Mesenchymal stem cell (in vitro differentiated cells and primary cell): ENCODE results near the gene ZNF785.
"Not testable (repeated sequence)": the region's sequence is repeated elsewhere in the genome, so short reads cannot be mapped to it uniquely, and the experiment has no call there.

Experiments
- DNase-seq: peaks from one replicate; pipeline ENCODE4 v3.0.0-alpha.2; 2013
- H2AFZ ChIP-seq: one replicate; pipeline ENCODE4 v1.6.1; 2013; ENCODE audit warnings: low read depth, mild to moderate bottlenecking, control low read depth, inconsistent platforms, low read length, moderate library complexity
- H2AK5ac ChIP-seq: 2 replicates; pipeline ENCODE4 v1.6.1; 2013; ENCODE audit warnings: low read length, moderate library complexity, mild to moderate bottlenecking, inconsistent platforms; ENCODE audit not compliant: severe bottlenecking
- H2BK120ac ChIP-seq: one replicate; pipeline ENCODE4 v1.6.1; 2013; ENCODE audit warnings: low read depth, mild to moderate bottlenecking, inconsistent platforms, low read length, moderate library complexity
- H2BK12ac ChIP-seq, 2 experiments: one replicate each; pipeline ENCODE4 v1.6.1; 2013; ENCODE audit warnings: inconsistent platforms in 2 of 2, low read length in 2 of 2, mild to moderate bottlenecking in 2 of 2, moderate library complexity in 2 of 2, control low read depth in 1 of 2
- H2BK15ac ChIP-seq: one replicate; pipeline ENCODE4 v1.6.1; 2013; ENCODE audit warnings: mild to moderate bottlenecking, low read depth, inconsistent platforms; ENCODE audit not compliant: poor library complexity, severe bottlenecking
- H2BK5ac ChIP-seq: 2 replicates; pipeline ENCODE4 v1.6.1; 2013; ENCODE audit warnings: low read depth, mild to moderate bottlenecking, low read length, control low read depth, inconsistent platforms; ENCODE audit not compliant: poor library complexity, severe bottlenecking
- H3K14ac ChIP-seq, 2 experiments: one replicate each; pipeline ENCODE4 v1.6.1; 2013; ENCODE audit warnings: inconsistent platforms in 2 of 2, low read length in 2 of 2, control low read depth in 1 of 2, mild to moderate bottlenecking in 1 of 2, moderate library complexity in 1 of 2
- H3K18ac ChIP-seq, 2 experiments: one replicate each; pipeline ENCODE4 v1.6.1; 2013; ENCODE audit warnings: inconsistent platforms in 2 of 2, low read length in 2 of 2, control low read depth in 1 of 2, low read depth in 1 of 2, mild to moderate bottlenecking in 1 of 2
- H3K23ac ChIP-seq, 2 experiments: one replicate each; pipeline ENCODE4 v1.6.1; 2013; ENCODE audit warnings: inconsistent platforms in 2 of 2, low read length in 2 of 2, mild to moderate bottlenecking in 2 of 2, moderate library complexity in 2 of 2, control low read depth in 1 of 2
- H3K27ac ChIP-seq: 2 replicates; pipeline ENCODE4 v1.5.1; 2013; ENCODE audit warnings: mild to moderate bottlenecking, moderate library complexity, low read length, control low read depth, inconsistent platforms; ENCODE audit not compliant: poor library complexity, severe bottlenecking
- H3K27me3 ChIP-seq, 2 experiments: 2 replicates each; pipeline versions ENCODE4 v1.6.1 to v1.7.0; 2013; ENCODE audit warnings: low read length in 2 of 2, mild to moderate bottlenecking in 2 of 2, moderate library complexity in 2 of 2, control low read depth in 1 of 2, inconsistent platforms in 1 of 2; ENCODE audit not compliant: control insufficient read depth in 1 of 2, insufficient read depth in 1 of 2
- H3K36me3 ChIP-seq, 2 experiments: 2 replicates each; pipeline versions ENCODE4 v1.6.1 to v1.7.0; 2013; ENCODE audit warnings: low read length in 2 of 2, control low read depth in 1 of 2, inconsistent platforms in 1 of 2, low read depth in 1 of 2, mild to moderate bottlenecking in 1 of 2; ENCODE audit not compliant: insufficient read depth in 2 of 2, control insufficient read depth in 1 of 2
- H3K4ac ChIP-seq, 2 experiments: one replicate each; pipeline ENCODE4 v1.6.1; 2013; ENCODE audit warnings: inconsistent platforms in 2 of 2, low read length in 2 of 2, mild to moderate bottlenecking in 2 of 2, moderate library complexity in 2 of 2, control low read depth in 1 of 2, low read depth in 1 of 2
- H3K4me1 ChIP-seq: 2 replicates; pipeline ENCODE4 v1.6.1; 2013; ENCODE audit warnings: low read depth, low read length, control low read depth; ENCODE audit not compliant: control insufficient read depth, insufficient read depth
- H3K4me2 ChIP-seq: 2 replicates; pipeline ENCODE4 v1.6.1; 2013; ENCODE audit warnings: low read length, mild to moderate bottlenecking, inconsistent platforms; ENCODE audit not compliant: poor library complexity, severe bottlenecking
- H3K4me3 ChIP-seq, 2 experiments: 2 replicates each; pipeline versions ENCODE4 v1.5.1 to v1.7.0; 2013; ENCODE audit warnings: low read length in 2 of 2, mild to moderate bottlenecking in 2 of 2, control low read depth in 1 of 2, low read depth in 1 of 2; ENCODE audit not compliant: insufficient read depth in 1 of 2
- H3K79me1 ChIP-seq: replicated peaks from 2 replicates; pipeline ENCODE4 v1.6.1; 2013; ENCODE audit warnings: mild to moderate bottlenecking, control low read depth, low read length, inconsistent platforms; ENCODE audit not compliant: poor library complexity, severe bottlenecking
- H3K9ac ChIP-seq: 2 replicates; pipeline ENCODE4 v1.7.0; 2013; ENCODE audit warnings: mild to moderate bottlenecking, low read length, moderate library complexity
- H3K9me3 ChIP-seq: 2 replicates; pipeline ENCODE4 v1.7.0; 2013; ENCODE audit warnings: mild to moderate bottlenecking, low read length; ENCODE audit not compliant: control insufficient read depth
- H4K8ac ChIP-seq: one replicate; pipeline ENCODE4 v1.6.1; 2013; ENCODE audit warnings: inconsistent platforms, mild to moderate bottlenecking, low read length, moderate library complexity
- H4K91ac ChIP-seq: one replicate; pipeline ENCODE4 v1.6.1; 2013; ENCODE audit warnings: mild to moderate bottlenecking, low read length, inconsistent platforms
- WGBS: methylation state at CpG from one replicate; pipeline ENCODE4 v1.1.7; 2013; ENCODE audit warnings: mixed read lengths; 5-methylcytosine and 5-hydroxymethylcytosine counted together

ZNF785 gene

GRCh38 chr16:30590869-30591268 is 5.4 kb upstream of the ZNF785 start:
- H2BK120ac ChIP-seq, H3K4ac ChIP-seq, H4K91ac ChIP-seq, H3K23ac ChIP-seq, H3K36me3 ChIP-seq, H4K8ac ChIP-seq, H3K9ac ChIP-seq, H3K4me1 ChIP-seq, H3K4me3 ChIP-seq, H3K27ac ChIP-seq, H2BK5ac ChIP-seq, H2AFZ ChIP-seq, H3K18ac ChIP-seq, H3K9me3 ChIP-seq, H2BK12ac ChIP-seq, H2BK15ac ChIP-seq, DNase-seq, H3K27me3 ChIP-seq, H2AK5ac ChIP-seq, H3K4me2 ChIP-seq, H3K14ac ChIP-seq: not testable (repeated sequence)
- H3K79me1 ChIP-seq: peaks cover 10% of the 10 kb centered on the region
- WGBS: 96% methylated on average over 5 of the region's 9 CpGs

- H3K9ac ChIP-seq, H3K4ac ChIP-seq, H3K9me3 ChIP-seq, H3K4me1 ChIP-seq, H2AFZ ChIP-seq, H4K8ac ChIP-seq, H3K18ac ChIP-seq, H4K91ac ChIP-seq, H3K36me3 ChIP-seq, H3K4me3 ChIP-seq, H2BK15ac ChIP-seq, H3K4me2 ChIP-seq, H2BK120ac ChIP-seq, H3K23ac ChIP-seq, H3K27ac ChIP-seq, H2BK12ac ChIP-seq, H3K27me3 ChIP-seq, H2AK5ac ChIP-seq, DNase-seq, H2BK5ac ChIP-seq, H3K14ac ChIP-seq: not testable (repeated sequence)
- 67% methylated on average over 1 of the region's 2 CpGs for WGBS
- H3K79me1 ChIP-seq: peaks cover 11% of the 10 kb centered on the region
These were observed 4.1 kb upstream of the ZNF785 start for GRCh38 chr16:30589582-30589981.

DNA sequence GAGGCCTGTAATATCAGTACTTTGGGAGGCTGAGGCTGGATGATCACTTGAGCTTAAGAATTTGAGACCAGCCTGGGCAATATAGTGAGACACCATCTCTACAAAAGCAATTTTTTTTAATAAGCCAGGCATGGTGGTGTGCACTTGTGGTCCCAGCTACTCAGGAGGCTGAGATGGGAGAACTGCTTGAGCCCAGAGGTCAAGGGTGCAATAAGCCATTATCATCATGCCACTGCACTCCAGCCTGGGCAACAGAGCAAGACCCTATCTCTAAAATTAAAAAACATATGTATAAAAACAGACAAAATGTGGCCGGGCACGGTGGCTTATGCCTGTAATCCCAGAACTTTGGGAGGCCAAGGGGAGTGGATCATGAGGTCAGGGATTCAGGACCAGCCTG is 3.2 kb upstream of the ZNF785 start:
- Histone ChIP-seq H2BK12ac (no peak overlapping the region), H3K9ac (no peak overlapping the region), H3K14ac (no peak overlapping the region), H2BK15ac (no peak overlapping the region), H4K91ac (no peak overlapping the region), H3K9me3 (no peaks in the 10 kb centered on the region), H3K79me1 (peaks cover 13% of the 10 kb centered on the region), H3K36me3 (peaks cover 3% of the 10 kb centered on the region in 2 experiments), H3K23ac (no peak overlapping the region), H3K4ac (no peak overlapping the region), H4K8ac (no peak overlapping the region), H2AFZ (no peak overlapping the region), H3K4me1 (peaks cover 8% of the 10 kb centered on the region), H3K27ac (no peak overlapping the region), H3K4me3 (no peak overlapping the region), H2BK120ac (no peak overlapping the region), H2BK5ac (no peak overlapping the region), H3K18ac (no peak overlapping the region), H2AK5ac (no peak overlapping the region), H3K4me2 (no peak overlapping the region), H3K27me3 (no peaks in the 10 kb centered on the region)
- WGBS: 100% methylated on average over 2 of the region's 2 CpGs
- no peak for DNase-seq

- Histone ChIP-seq H3K4ac (peak overlapping the region; percentile 68 to 98), H2BK15ac (no peak overlapping the region), H3K4me3 (peak overlapping the region; percentile 80 to 93), H3K9ac (peak overlapping the region; percentile 93), H3K4me2 (peak overlapping the region; percentile 86), H3K36me3 (peaks cover 26 to 30% of the 10 kb centered on the region in 2 experiments), H2AK5ac (no peak overlapping the region), H4K8ac (peak overlapping the region; percentile 96), H3K18ac (peak overlapping the region; percentile 72 to 87), H2BK12ac (peak overlapping the region in 1 of 2 experiments; percentile 69), H2AFZ (peak overlapping the region; percentile 96), H3K14ac (peak overlapping the region in 1 of 2 experiments; percentile 77), H3K23ac (no peak overlapping the region), H3K27ac (peak overlapping the region; percentile 69), H3K79me1 (peaks cover 27% of the 10 kb centered on the region), H3K9me3 (no peaks in the 10 kb centered on the region), H4K91ac (peak overlapping the region; percentile 87), H3K4me1 (peaks cover 8% of the 10 kb centered on the region), H3K27me3 (no peaks in the 10 kb centered on the region), H2BK5ac (no peak overlapping the region), H2BK120ac (peak overlapping the region; percentile 90)
- DNase-seq: no peak
- WGBS: 16% methylated on average over 20 of the region's 23 CpGs
These were observed 486 bp downstream of the ZNF785 start for GRCh38 chr16:30585022-30585399.
